HL-60 (cell line): ENCODE data around the gene RSPO4.

Experiments
- DNase-seq, 2 experiments: peaks; one replicate each; pipeline ENCODE4 v3.0.0-alpha.2; 2010 to 2020; ENCODE audit warnings: low read depth in 1 of 2, low spot score in 1 of 2
- H3K27ac ChIP-seq: fragments of 250-450 bp; sonication (Bioruptor Pico); replicated peaks from 2 replicates; pipeline ENCODE4 v1.5.1; 2020; ENCODE audit warnings: mild to moderate bottlenecking, moderate library complexity
- H3K27me3 ChIP-seq: fragments of 250-450 bp; sonication (Bioruptor Pico); 2 replicates; pipeline ENCODE4 v1.5.1; 2021; ENCODE audit warnings: mild to moderate bottlenecking, moderate library complexity; ENCODE audit not compliant: insufficient read depth, poor library complexity, severe bottlenecking
- H3K4me3 ChIP-seq: replicated peaks from 2 replicates; pipeline ENCODE4 v1.5.1; 2011; ENCODE audit warnings: mild to moderate bottlenecking, control low read depth, low read length; ENCODE audit not compliant: insufficient read depth
- CTCF ChIP-seq: IDR thresholded peaks from one replicate; pipeline ENCODE4 v1.5.1; 2011; ENCODE audit warnings: low read length, control low read depth, inconsistent platforms; ENCODE audit not compliant: insufficient read depth
- GABPA ChIP-seq: IDR thresholded peaks from 2 replicates; pipeline ENCODE4 v1.6.1; 2012; ENCODE audit warnings: low read depth
- POLR2AphosphoS5 ChIP-seq: IDR thresholded peaks from 2 replicates; pipeline ENCODE4 v1.6.1; 2012; ENCODE audit warnings: low read depth
- REST ChIP-seq: IDR thresholded peaks from 2 replicates; pipeline ENCODE4 v1.6.1; 2012; ENCODE audit warnings: low read depth; ENCODE audit not compliant: insufficient replicate concordance
- SPI1 ChIP-seq: IDR thresholded peaks from 2 replicates; pipeline ENCODE4 v1.6.1; 2012; ENCODE audit warnings: low read depth, mild to moderate bottlenecking, borderline replicate concordance

RSPO4 gene

GRCh38 chr20:965956-966355, 36.2 kb downstream of the RSPO4 start:
- DNase-seq = no peak
- no peak overlapping the region for H3K27ac ChIP-seq
- TF ChIP-seq CTCF (no peak), GABPA (no peak), POLR2AphosphoS5 (no peak), SPI1 (no peak), REST (no peak)
- no peak overlapping the region for H3K4me3 ChIP-seq
- H3K27me3 ChIP-seq = no peaks in the 10 kb centered on the region

- Histone ChIP-seq H3K27ac (no peak overlapping the region), H3K27me3 (no peaks in the 10 kb centered on the region), H3K4me3 (no peak overlapping the region)
- DNase-seq = no peak
- TF ChIP-seq GABPA (no peak), REST (no peak), SPI1 (no peak), POLR2AphosphoS5 (no peak), CTCF (no peak)
Observed at GRCh38 chr20:963795-964194, 38.3 kb downstream of the RSPO4 start.

GRCh38 chr20:962683-963082, 39.4 kb downstream of the RSPO4 start:
- H3K27me3 ChIP-seq = no peaks in the 10 kb centered on the region
- no peak overlapping the region for H3K4me3 ChIP-seq
- TF ChIP-seq CTCF (no peak), REST (no peak), SPI1 (no peak), POLR2AphosphoS5 (no peak), GABPA (no peak)
- no peak overlapping the region for H3K27ac ChIP-seq
- DNase-seq = no peak
